Kasumi-1 (cell line): ENCODE data around the gene RBFOX2.
A peak's percentile ranks its signal among the peaks of the same experiment; 100 is the strongest.
"Not testable (repeated sequence)": the region's sequence is repeated elsewhere in the genome, so short reads cannot be mapped to it uniquely, and the experiment has no call there.

ENCODE experiments used
- DNase-seq, 2 experiments: peaks; one replicate each; lab custom pipeline; 2025; lab: John Stamatoyannopoulos, UW

Gene RBFOX2

DNA sequence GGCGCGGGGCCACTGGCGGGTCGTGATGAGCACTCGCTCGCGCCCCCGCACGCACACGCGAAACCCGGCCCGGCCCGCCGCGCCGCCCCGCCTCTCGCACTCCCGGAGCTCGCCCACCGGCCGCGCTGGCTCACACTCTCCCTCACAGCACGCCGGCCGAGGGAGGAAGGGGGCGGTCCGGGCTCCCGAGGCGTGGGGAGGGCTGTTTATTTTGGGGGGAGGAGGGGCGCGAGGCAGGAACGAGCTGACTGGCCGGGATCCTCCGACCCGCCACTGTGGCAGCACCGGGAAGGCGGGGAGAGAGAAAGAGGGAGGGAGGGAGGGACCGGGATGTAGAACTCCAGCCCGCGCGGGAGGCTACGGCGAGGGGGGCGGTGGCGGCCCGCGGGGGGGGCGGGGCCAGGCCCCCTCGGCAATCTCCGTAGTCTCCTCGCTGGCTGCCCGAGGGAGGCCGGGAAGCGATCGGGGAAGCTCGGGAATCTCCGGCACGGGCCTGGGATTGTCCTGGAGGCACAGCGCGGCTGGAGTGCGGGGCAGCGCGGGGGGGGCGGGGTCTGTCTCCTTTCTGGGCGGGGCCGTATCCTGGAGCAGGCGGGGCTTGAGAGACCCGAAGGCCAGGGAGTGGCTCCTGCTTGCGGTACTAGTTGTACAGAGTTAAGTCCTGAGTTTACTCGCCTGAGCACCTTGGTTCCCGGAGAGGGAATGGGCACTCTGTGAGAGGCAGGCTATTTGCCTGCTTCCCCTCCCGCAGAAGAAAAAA lies at the start of gene RBFOX2:
RBFOX2 (minus strand) TSS at position 179 of the 760 bp plus-strand sequence. CDS start 399 bp downstream, outside the sequence.
- peak; percentile 94 for DNase-seq

GRCh38 chr22:36077271-36077670 lies 48.6 kb upstream of the RBFOX2 start:
- no peak for DNase-seq

- no peak for DNase-seq
Observed at GRCh38 chr22:36075724-36076123, 47.1 kb upstream of the RBFOX2 start.

GRCh38 chr22:36075230-36075629 lies 46.6 kb upstream of the RBFOX2 start:
- no peak for DNase-seq

DNA sequence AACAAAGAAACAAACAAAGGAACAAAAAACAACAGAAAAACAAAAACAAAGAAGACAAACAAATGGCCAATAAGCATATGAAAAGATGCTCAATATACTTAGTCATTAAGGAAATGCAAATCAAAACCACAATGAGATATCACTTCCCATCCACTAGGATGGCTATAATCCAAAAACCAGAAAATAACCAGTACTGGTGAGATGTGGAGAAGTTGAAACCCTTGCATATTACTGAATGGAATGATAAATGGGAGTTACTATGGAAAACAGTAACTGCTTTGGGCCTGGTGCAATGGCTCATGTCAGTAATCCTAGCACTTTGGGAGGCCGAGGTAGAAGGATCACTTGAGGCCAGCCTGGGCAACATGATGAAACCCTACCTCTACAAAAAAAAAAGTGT lies 44.9 kb upstream of the RBFOX2 start:
- DNase-seq, result no peak

DNA sequence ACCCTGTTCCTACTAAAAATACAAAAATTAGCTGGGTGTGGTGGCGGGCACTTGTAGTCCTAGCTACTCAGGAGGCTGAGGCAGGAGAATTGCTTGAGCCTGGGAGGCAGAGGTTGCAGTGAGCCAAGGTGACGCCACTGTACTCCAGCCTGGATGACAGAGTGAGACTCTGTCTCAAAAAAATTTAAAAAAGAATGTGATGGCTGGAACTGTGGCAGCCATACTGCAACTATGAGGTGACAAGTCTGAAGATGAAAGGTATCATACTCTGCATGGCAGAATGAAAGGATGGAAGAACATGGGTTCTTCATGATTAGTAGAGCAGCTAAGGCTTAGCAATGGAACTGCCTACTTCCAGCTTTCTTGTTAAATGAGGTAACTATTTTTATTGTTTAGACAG lies 42.0 kb upstream of the RBFOX2 start:
- DNase-seq, result not testable (repeated sequence)

GRCh38 chr22:36069368-36069767 lies 40.7 kb upstream of the RBFOX2 start:
- DNase-seq, result no peak

- no peak for DNase-seq
Observed at GRCh38 chr22:36068776-36069344, 40.2 kb upstream of the RBFOX2 start.

DNA sequence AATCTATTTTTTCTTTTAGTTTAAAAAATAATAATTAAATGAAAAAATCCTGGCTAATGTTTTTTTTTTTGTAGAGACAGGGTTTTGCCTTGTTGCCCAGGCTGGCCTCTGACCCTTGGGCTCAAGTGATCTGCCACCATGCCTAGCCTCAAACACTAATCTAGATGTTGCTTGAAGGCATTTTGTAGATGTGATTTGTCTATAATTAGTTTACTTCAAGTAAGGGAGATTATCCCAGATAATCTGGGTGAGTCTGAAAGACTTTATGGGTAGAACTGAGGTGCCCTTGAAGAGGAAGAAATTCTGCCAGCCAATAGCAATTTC lies 38.6 kb upstream of the RBFOX2 start:
- no peak for DNase-seq

- DNase-seq, result peak; percentile 85
Observed at GRCh38 chr22:36065775-36066544, 37.3 kb upstream of the RBFOX2 start.

DNA sequence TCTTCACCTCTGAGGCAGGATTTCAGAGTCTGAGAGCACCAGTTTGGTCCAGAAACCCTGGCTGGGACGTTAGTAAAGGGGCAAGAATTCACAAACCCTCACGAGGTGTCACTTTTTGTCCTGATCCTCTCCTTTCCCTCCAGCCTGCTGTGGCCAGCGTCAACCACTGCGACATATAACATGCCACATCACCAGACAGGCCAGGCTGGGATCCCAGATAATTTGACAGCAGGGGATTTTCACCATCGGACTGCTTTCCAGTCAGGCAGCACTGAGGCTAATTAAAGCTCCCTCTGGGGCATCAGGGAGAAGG lies 36.8 kb upstream of the RBFOX2 start:
- peak; percentile 41 to 56 for DNase-seq

GRCh38 chr22:36064358-36064757 lies 35.7 kb upstream of the RBFOX2 start:
- no peak for DNase-seq

GRCh38 chr22:36056980-36057379 lies 28.4 kb upstream of the RBFOX2 start:
- no peak for DNase-seq

- no peak for DNase-seq
Observed at GRCh38 chr22:36055376-36056295, 27.0 kb upstream of the RBFOX2 start.

- DNase-seq, result not testable (repeated sequence)
Observed at GRCh38 chr22:36054446-36054845, 25.8 kb upstream of the RBFOX2 start.

GRCh38 chr22:36053242-36054147 lies 24.9 kb upstream of the RBFOX2 start:
- no peak for DNase-seq

- peak; percentile 15 to 26 for DNase-seq
Observed at GRCh38 chr22:36052505-36052941, 23.9 kb upstream of the RBFOX2 start.

DNA sequence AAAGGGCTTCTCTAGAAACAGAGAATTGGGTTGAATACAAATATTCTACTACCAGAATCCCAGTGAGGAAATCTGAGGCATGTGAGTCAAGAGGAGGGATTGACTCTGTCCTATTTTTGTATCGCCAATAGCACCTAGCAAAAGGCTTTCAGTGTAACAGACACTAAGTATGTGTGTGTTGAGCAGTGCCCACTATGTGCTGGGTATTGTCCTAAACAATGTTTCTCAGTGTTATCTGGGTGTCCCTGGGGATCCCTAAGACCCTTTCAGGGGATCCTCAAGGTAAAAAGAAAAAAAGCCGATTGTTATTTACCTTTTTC lies 21.0 kb upstream of the RBFOX2 start:
- DNase-seq, result no peak

DNA sequence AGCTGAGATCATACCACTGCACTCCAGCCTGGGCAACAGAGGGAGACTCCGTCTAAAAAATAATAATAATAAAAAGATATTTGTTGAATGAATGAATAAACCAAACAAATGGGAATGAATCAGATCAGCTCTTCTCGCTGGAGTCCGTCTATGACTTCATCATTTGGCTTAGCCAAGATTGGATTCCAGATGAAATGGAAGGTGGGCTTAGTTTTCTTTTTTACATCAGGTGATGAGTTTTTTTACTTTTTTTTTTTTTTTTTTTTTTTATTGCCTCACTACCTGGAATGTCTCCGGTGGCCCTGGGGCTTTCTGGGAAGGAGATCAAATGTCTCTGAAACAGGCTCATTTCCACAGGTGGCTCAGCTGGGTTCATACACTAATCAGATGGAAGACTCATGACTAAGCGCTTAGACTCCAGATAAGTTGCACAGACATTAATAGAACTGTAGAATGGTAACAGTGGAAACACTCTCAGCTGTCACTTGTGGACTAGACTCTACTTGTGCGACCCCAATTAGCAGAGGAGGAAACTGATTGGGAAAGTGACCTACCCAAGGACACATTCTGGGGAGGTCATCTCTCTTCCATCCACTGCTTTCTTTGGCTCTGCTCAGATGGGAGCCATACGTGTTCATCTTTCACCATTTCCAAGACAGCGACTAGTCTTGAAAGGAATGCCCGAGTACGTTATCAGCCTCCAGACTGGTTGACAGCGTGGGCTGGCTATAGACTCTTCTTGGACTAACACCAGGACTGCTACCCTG lies 20.5 kb upstream of the RBFOX2 start:
- DNase-seq, result no peak

DNA sequence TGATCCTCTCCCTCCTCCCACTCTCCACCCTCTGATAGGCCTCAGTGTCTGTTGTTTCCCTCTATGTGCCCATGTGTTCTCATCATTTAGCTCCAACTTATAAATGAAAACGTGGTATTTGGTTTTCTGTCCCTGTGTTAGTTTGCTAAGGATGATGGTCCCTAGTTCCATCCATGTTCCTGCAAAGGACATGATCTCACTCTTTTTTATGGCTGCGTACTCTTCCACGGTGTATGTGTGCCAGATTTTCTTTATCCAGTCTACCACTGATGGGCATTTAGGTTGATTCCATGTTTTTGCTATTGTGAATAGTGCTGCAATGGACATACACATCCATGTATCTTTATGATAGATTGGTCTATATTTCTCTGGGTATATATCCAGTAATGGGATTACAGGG lies 15.9 kb upstream of the RBFOX2 start:
- not testable (repeated sequence) for DNase-seq
